Hematopoietic multipotent progenitor cell treated with erythropoietin and hydrocortisone succinate and interleukin-3 and kit ligand, for 8 days (in vitro differentiated cells): ENCODE data around the gene LSM10.

Experiments used
- DNase-seq: peaks from one replicate; pipeline ENCODE4 v3.0.0-alpha.2; 2015

The LSM10 gene

DNA sequence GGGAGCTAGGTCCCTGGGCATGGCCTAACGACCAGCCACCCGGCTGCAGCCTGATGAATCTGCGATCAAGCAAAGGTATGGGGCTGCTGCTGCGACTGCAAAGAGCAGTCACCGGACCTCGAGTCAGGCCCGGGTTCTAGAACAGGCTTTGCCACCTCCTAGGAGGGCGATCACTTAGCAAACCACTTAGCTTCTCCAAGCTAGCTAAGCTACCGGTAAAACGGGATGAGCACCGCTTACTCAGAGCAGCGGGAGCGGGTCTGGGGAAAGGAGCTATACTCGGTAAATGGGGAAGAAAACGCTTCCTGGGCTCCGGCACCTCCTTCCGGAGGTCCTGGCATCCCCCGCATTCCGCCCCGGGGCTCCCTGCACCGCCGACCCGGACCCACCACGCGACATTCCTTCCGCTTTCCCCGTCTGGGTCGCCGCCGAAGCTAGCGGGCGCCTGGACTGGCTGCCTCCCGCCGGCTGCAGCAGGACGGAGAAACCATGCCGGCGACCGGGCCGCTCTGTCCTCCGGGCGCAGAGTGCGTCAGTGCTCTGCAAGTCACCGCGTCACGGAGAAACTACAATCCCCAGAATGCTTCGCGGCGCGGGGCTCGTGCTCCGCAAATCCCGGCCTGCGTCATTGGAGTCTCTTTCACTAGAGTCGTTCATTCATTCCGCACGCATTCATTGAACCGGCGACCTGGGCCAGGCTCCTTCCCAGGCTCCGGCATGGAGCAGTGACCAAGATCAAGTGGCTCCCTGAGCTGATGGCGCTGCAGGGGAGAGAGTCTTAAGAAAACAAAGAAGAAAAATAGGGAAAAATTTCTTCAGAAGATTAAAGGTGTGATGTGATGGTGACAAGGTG, at the start of gene LSM10:
TSS of gene LSM10 (minus strand) at position 531 of the 853 bp plus-strand sequence. CDS start 3,779 bp downstream, outside the sequence.
- DNase-seq, result peak; percentile 92

DNA sequence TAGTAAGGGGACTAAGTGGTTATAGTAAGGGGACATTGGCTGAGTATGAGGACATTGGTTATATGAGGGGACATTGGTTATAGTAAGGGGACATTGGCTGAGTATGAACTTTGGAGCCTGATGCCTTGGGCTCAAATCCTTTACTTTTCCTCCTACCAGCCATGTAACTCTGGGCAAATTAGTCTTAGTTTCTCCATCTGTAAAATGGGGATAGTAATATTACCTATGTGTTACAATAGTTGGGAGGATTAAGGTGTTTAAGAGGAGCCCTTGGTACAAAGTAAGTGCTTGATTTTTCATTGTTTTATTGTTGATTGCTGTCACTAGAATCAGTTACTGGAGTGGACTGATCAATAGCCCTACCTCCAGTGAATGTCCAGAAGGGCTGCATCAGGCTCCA, 49.7 kb upstream of the LSM10 start:
- no peak for DNase-seq

DNA sequence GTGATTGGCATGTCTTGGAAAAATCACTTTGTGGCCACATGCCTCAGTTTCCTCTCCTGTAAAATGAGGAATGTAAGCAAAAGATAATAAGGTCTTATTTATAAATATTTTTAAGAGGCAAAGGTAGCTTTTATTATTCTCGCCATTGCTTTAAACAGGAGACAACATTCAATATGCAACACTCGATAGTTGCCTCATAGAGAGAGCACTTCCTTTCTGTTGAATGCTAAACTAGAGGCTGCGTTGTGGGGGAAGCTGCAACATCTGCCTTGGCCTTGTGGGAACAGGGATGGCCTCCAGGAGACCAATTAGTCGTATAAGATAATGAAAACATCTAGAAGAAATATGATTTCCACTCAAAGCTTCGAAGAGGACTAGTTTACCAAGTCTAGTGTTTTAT, 49.0 kb upstream of the LSM10 start:
- DNase-seq, result no peak

DNA sequence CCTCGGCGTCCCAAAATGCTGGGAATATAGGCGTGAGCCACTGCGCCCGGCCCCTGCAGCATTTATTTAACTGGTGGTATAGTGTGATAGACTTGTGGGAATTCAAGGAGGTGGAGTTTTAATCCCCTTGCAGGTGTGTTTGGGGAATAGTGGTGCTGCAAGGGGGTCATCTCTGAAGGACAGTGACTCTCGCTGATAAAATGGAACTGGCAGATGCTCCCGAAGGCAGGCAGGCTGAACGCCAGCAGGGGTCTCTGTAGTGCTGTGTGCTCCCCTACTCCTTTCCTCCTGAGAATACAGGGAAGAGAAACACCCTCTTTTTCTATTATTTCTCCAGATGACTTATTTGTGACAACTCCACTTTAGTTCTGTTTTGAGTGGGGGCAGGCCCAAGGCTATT, 48.6 kb upstream of the LSM10 start:
- peak; percentile 58 for DNase-seq

DNA sequence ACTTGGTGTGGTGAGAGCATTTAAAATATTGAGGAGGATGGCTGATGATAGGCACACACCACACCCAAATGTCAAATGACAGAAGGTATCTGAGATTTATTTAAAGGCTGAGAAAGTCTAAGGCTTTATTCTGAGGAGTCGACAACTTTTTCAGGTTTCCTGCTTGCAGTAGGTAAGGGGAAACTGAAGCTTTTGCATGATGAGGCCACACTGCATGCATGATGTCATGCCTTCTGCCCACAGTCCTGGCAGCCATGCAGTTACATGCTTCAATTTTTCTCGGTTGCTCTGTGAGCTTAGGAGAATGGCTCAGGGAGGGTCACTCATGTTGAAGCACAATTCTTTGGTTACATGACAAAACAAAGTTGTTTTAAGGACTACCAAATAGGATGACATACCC, 45.6 kb upstream of the LSM10 start:
- DNase-seq, result no peak

DNA sequence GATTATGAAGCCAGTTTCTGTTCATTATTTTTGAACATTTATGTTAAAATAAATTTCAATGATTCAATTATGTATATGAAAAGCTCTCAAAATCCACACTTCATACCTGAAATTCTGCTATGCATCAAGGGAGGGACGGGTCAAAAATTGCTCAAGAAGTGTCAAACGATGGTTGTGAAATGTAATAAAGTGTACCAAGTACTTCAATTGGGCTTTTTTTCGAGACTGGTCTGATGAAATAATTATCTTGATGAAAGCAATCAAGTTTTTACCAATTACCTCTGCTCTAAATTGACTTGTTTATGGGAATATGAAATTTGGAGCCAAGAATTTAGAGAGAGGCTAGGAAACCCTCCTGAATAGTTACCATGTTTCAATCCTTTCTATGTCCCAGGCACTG, 44.6 kb upstream of the LSM10 start:
- no peak for DNase-seq

DNA sequence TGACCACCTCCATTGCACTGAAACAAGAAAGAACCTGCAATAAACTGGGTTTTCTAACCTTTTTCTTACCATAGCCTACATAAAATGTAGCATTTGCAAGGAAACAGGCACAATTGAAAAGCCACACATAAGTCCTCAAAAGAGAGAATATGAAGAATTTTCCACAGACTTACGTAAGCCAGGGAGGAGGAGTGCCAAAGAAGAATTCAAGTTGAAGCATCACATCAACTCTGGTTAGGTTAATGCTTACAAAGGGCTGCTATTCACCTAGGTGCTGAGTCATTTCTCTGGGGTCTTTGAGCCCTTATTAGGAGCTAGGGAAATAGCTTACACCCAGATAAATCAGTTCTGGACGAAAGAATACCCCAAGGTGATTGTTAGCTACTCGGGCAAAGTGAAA, 42.9 kb upstream of the LSM10 start:
- DNase-seq, result no peak

DNA sequence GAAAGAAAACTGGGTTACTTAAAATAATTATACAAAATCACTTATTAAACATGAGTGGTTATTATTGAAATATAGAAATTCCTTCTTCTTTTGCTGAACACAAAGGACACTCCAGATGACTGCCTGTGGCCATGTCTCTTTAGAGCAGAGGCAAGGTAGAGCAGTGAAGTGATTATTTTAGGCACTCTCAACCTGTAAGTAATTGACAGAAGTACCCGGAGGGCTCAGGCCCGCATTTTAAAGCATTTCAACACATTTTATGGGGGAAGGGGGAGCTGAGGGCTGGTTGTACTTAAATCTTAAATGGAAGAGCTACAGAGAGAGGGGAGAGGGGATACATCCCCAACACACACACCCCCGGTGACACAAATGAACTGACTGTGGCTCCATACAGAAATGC, 42.3 kb upstream of the LSM10 start:
- no peak for DNase-seq

DNA sequence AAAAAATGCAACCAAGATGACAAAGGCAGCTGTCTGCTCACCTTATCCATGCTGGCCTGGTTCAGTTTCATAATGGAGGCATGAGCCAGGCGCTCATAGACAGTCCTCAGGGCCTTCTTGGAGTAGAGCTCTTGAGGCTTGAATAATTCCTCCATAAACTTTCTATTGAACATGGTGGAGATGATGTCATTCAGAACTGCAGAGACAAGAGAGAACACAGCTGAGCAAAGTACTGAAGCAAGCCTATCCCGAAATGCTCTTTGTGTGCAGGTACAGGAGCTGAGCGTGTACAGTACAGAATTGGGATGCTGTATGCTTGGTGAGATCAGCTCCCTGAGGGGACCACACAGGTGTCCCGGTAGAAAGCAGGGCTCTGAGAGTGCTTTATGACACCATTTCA, 41.0 kb upstream of the LSM10 start:
- DNase-seq, result no peak

DNA sequence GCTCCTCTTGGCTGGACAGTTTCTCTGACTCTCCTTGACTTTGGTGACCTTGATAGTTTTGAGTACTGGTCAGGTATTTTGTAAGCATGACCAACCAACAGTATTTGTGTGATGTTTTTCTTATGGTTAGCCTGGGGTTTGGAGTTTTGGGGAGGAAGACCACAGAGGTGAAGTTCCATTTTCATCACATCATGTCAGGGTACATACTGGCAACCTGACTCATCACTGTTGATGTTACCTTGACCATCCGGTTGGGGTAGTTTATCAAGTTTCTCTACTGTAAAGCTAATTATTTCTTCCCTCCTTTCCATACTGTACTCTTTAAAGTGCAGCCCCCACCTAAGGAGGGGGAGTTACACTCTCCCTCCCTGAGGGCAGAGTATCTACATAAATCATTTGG, 39.1 kb upstream of the LSM10 start:
- no peak for DNase-seq

DNA sequence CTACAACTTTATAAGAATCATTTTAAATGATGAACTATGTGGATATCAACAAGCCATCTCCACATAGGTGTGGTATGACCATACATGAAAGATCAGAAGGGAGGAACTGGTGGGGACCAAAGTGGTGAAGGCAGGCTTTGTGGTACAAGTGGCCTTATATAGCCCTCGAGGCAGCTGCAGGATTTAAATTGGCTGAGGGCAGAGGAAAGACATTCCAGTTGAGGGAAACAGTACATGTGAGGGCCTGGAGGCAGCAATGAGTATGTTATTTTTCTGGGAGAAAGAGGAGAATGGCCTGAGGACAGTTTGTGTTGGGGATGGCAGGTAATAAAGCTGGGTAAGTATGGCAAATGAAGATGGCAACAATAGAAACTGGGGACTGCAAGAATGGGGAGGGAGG, 35.4 kb upstream of the LSM10 start:
- no peak for DNase-seq

DNA sequence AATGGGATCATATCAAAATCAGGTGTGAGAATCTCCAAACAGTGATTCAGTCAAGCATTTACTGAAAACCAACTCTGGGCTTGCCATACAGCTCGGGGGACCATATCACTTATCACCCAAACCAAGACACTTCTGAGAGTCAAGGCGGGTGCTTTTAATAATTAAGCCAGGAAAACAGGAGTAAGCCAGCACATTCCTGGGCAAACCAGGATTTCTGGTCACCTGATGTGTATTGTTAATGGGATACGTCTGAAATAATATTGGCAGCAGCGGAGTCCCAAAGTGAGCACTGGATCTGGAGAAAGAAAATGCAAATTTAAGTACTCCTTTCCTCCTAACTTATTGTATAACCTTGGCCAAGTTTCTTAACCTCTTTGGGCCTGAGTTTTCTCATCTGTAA, 34.9 kb upstream of the LSM10 start:
- DNase-seq, result no peak

DNA sequence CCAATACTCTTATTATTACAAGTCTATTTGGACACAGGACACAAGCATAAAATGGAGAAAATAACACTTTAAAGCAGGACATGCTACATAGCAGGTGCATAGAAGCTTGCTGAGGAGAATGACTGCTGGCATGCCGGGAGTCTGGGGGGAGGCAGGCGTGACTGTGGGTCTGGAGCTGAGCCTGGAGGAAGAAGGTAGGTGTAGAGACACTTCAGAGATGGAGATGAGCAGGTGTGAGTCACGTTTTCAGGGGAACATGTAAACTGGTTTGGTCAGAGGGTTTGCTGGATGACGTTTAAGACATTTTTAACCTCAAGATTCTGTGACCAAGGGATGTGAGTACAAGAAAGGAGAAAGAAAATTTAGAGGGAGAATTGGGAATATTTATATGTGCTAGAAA, 28.1 kb upstream of the LSM10 start:
- DNase-seq, result no peak

DNA sequence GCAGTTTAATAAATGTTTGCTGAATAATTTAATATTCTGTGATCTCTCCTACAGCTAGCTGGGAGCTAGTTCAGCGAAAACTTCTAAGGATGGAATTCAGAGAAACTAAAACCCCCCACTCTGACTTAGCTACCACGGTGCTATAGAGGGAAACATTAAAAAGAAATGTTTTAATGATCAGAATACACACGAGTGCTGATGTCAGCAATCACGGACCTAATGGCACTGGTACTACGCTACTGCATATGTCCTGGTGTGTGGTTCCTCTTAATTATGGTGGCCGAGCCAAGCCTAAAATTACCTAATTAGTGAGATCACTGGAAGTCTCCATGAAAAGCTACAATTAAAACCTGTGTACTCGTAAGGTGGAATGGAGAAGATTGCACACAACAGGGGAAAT, 23.9 kb upstream of the LSM10 start:
- DNase-seq, result no peak

DNA sequence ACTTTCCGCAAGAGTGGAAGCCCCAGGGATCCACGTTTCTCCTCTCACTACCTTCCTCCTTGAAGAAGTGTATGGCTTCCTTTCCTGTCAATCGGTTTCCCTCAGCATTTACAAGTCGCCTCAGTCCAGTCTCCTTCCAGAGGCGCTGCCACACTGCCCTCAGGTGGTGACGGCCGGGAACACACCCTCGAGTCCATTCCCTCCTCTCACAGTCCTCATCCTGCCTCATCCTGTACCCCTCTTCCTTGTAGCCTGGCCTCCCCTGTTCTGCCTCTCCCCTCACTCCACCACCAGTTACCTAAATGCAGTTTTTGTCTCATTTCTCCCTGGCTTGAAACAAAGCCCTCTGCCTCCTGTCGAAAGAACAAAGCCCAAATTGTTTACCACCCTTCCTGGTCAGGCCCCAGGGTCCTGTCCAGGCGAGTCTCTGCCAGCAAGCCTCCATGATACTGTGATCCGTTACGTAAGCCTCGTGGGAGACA, 23.2 kb upstream of the LSM10 start:
- peak; percentile 83 for DNase-seq

DNA sequence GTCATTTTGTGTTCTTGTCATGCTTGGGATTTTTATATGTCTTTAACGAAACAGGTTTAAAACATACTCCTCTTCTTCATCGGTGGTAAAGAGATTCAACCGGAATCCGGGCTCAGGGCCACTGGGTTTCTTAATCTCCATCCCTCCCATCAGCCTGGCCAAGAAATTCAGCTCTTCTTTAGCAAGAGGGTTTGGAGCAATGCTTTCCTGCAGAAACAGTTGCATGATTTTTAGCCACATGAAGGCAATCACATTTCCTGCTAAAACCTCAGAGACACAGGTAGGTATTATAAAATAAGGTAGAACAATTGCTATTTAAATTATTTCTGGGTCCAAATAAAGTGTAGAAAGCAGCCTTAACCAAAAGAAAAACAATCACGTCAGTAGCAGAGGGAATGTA, 22.7 kb upstream of the LSM10 start:
- DNase-seq, result no peak

DNA sequence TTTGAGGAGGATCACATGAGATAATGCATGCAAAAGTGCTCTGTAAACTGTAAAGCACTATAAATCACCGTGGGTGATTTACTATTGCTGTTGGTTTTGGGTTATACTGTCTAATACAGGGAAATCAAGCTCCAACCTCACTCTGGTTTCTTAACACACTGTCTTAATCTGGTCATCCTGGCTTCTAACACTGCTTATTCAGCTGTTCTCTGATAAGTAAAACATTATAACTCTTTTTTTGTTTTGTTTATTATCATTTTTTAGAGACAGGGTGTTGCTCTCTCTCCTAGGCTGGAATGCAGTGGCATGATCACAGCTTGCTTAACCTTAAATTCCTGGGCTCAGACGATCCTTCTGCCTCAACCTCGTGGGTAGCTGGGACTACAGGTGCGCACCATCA, 21.9 kb upstream of the LSM10 start:
- no peak for DNase-seq

DNA sequence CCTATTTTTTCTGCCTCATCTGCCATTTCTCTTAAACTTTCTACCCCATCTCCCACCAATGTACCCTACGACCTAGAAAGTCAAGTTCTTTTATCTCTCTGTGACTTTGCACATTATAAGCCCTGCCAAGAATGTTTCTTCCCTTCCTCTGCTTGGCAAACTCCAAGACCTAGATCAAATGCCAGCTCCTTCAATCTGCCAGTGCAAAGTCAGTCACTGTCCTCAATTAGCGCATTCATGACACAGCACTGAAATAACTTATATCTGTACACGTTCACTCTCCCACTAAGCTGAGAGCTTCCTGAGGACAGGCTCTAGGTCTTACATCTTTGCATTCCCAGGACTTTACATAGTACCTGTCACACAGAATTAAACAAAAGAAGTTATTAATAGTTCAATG, 21.4 kb upstream of the LSM10 start:
- DNase-seq, result no peak

DNA sequence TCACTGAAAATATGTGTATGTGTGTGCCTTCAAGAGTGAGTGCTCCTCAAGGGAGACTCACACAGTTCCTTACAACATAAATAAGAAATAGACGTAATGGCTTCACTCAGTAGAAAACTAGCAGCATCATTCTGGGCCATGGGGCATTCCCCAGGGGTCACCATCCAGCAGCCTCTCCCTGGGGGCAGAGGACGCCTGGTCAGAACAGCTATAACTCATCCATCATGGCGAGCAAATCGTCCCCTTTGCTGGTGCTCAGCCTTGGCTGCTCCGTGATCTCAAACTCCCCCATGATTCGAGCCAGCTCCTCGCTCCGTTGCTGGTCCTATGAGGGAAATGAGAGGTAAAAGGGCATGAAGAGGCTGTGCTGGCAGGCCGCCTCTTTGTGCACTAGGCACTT, 20.2 kb upstream of the LSM10 start:
- DNase-seq, result no peak

DNA sequence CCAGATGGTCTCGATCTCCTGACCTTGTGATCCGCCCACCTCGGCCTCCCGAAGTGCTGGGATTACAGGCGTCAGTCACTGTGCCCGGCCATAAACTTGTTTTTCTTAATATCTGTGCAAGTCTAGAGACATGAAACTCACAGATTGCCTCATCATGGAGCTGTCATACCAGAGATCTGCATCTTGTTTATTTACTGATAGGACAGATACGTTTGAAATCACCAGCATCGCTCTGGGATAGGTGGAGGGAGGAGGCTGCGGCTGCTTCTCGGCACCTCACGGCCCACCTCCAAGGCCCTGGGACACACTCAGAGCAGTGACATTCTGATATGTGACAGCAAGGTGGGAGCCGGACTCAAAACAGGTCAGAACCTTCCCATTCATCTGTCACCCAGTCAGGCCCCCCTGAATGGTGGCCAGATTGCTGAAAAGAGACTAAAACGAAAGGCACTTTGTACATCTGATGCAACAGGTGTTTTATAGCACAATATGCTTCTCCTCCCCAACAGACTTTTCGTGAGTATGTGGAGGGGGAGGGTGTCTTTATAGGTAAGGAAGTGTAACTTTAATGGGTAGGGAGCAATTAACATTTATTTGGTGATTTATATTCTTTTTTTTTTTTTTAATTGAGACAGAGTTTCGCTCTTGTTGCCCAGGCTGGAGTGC, 18.1 kb upstream of the LSM10 start:
- DNase-seq, result no peak

DNA sequence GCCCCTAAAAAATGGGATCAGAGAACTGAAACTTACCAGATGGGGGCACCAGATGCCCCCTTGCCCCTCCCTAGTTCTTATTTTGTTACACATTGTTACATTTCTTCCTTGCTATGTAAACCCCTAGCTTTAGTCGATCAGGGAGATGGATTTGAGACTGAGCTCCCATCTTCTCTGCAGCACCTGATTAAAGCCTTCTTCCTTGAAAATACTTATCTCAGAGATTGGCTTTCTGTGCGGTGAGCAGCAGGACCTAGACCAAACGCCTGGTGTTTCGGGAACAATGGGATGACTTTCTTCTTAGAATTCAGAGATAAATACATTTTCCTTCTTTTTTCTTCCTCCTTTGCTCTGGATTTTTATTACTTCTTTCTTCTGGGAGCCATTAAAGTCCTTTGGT, 16.7 kb upstream of the LSM10 start:
- DNase-seq, result no peak

DNA sequence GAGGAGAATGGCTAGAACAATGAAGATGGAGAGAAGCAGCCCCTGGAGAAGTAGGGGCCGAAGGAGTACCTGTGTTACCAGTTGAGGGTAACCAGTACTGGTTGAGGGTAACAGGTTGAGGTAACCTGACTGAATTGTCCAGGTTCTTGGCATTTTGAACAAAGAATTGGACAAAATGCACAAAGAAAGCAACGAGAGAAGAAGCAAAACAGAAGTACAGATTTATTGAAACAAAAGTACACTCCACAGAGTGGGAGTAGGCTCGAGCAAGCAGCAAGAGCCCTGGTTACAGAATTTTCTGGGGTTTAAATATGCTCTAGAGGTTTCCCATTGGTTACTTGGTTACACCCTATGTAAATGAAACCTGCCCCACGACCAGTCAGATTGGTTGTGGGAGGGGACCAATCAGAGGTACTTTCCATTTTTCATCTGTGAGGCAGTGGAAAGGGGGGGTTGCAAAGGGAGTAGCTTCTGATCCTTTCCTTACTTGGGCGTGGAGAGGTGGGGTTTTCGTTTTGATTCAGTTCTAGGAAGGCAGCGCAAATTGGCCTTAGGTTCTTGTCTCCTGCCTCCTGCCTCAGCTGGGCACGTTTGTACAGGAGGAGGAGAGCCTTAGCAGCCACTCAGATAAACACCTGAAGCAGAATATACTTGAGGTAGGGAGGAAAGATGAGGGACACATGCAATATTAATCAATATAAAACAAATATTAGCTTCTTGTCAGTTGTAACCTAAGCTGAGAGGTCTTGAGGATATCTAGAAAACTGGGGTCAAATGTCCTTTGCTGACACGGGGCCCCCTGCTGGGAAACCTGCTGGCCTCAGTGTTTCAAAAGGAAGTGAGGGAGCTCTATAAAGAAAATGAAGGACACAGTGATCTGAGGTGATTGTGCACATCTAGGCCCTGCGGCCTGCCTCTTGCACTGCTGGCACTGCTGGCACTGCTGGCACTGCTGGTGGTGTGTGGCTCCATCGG, 14.3 kb upstream of the LSM10 start:
- peak; percentile 85 for DNase-seq

DNA sequence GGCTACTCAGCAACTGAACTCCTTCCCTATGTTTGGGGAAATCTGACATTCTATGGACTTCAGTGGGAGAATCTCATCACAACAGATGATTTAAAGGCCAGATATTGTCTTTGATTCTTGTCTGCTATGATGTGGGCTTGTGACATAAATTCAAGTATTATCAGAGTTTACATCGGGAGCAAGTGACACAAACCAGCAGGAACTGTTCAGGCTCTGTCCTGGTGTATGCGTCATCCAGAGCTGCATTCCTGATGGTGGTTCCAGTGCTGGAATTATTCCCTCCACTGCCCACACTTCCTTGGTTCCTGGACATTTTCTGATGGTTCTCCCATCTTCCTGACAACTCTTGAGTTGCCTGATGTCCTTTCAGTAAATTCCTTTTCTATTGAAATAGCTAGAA, 10.8 kb upstream of the LSM10 start:
- DNase-seq, result no peak
